Measurements from ENCODE around the gene ADK. TPM values are rescaled to one million over a fixed set of nuclear protein-coding genes. Genes with fewer than 3 reads are reported as not detected.
"Not testable (repeated sequence)": the region's sequence is repeated elsewhere in the genome, so short reads cannot be mapped to it uniquely, and the experiment has no call there.

ADK gene
- total RNA-seq, 2 experiments from 2014 or later: 52.8 to 54.4 TPM

- H3K27ac Mint-ChIP-seq; CTCF ChIA-PET; H3K36me3 Mint-ChIP-seq; DNase-seq; H3K4me3 Mint-ChIP-seq; H3K9me3 Mint-ChIP-seq; intact Hi-C loops (cut with micrococcal nuclease); POLR2A ChIA-PET; H3K27me3 Mint-ChIP-seq: not testable (repeated sequence)
- H3K4me1 Mint-ChIP-seq (ENCODE audit: low read depth): peaks cover 16% of the 10 kb centered on the region
These were observed 71.4 kb downstream of the ADK start for GRCh38 chr10:74222467-74222866.

- no peaks in the 10 kb centered on the region for H3K27me3 Mint-ChIP-seq
- H3K4me1 Mint-ChIP-seq (ENCODE audit: low read depth): peaks cover 23% of the 10 kb centered on the region
- peaks cover 1% of the 10 kb centered on the region for H3K36me3 Mint-ChIP-seq
- ChIA-PET POLR2A (no interaction called here), CTCF (interaction anchor here (1.1 to 1.2 kb wide), 2 partner anchors 10 to 11 kb away, joined by 3 to 5 read pairs; no protein-coding TSS in a partner anchor)
- DNase-seq: peak; percentile 27
- H3K9me3 Mint-ChIP-seq: peaks cover 2% of the 10 kb centered on the region
- H3K27ac Mint-ChIP-seq: peak overlapping the region; percentile 83
- intact Hi-C loops (cut with micrococcal nuclease): loop anchor here (1.0 kb wide), 1 partner anchor 48 kb away; no protein-coding TSS in a partner anchor
- H3K4me3 Mint-ChIP-seq: peak overlapping the region; percentile 44
These were observed 72.9 kb downstream of the ADK start for GRCh38 chr10:74223755-74224529.

GRCh38 chr10:74227697-74228424 lies 76.8 kb downstream of the ADK start:
- ChIA-PET CTCF (interaction anchor here (0.8 to 2.7 kb wide), 2 partner anchors 8 to 15 kb away, joined by 3 to 13 read pairs; no protein-coding TSS in a partner anchor), POLR2A (interaction anchor here (0.6 to 1.2 kb wide), 3 partner anchors 77 to 176 kb away, joined by 3 read pairs; partner anchors contain the start of genes ADK and AP3M1)
- DNase-seq: peak; percentile 22
- intact Hi-C loops (cut with micrococcal nuclease): no loop called here
- Mint-ChIP-seq H3K36me3 (peaks cover 3% of the 10 kb centered on the region), H3K4me1 (ENCODE audit: low read depth) (peaks cover 30% of the 10 kb centered on the region), H3K9me3 (no peaks in the 10 kb centered on the region), H3K27ac (peak overlapping the region; percentile 84), H3K27me3 (no peaks in the 10 kb centered on the region), H3K4me3 (no peak overlapping the region)

- no peaks in the 10 kb centered on the region for H3K27me3 Mint-ChIP-seq
- intact Hi-C loops (cut with micrococcal nuclease): no loop called here
- peaks cover 14% of the 10 kb centered on the region for H3K4me1 Mint-ChIP-seq (ENCODE audit: low read depth)
- no peaks in the 10 kb centered on the region for H3K9me3 Mint-ChIP-seq
- H3K36me3 Mint-ChIP-seq: peaks cover 1% of the 10 kb centered on the region
- ChIA-PET POLR2A (interaction anchor here (0.7 kb wide), 1 partner anchor 123 kb away, joined by 3 read pairs; no protein-coding TSS in a partner anchor), CTCF (no interaction called here)
- H3K4me3 Mint-ChIP-seq: no peak overlapping the region
- H3K27ac Mint-ChIP-seq: no peak overlapping the region
- DNase-seq: no peak
These were observed 80.4 kb downstream of the ADK start for GRCh38 chr10:74231375-74231774.

GRCh38 chr10:74233281-74233680 lies 82.3 kb downstream of the ADK start:
- intact Hi-C loops (cut with micrococcal nuclease): no loop called here
- Mint-ChIP-seq H3K4me1 (ENCODE audit: low read depth) (peaks cover 7% of the 10 kb centered on the region), H3K36me3 (peaks cover 5% of the 10 kb centered on the region), H3K27me3 (no peaks in the 10 kb centered on the region), H3K9me3 (no peaks in the 10 kb centered on the region), H3K27ac (no peak overlapping the region), H3K4me3 (no peak overlapping the region)
- POLR2A ChIA-PET: no interaction called here
- CTCF ChIA-PET: interaction anchor here (1.2 to 1.4 kb wide), 2 partner anchors 153 to 347 kb away, joined by 3 to 4 read pairs; no protein-coding TSS in a partner anchor
- DNase-seq: no peak

GRCh38 chr10:74234569-74234968 lies 83.5 kb downstream of the ADK start:
- POLR2A ChIA-PET: no interaction called here
- no peaks in the 10 kb centered on the region for H3K27me3 Mint-ChIP-seq
- no peak overlapping the region for H3K27ac Mint-ChIP-seq

GRCh38 chr10:74238031-74238431 lies 87.0 kb downstream of the ADK start:
- ChIA-PET CTCF (no interaction called here), POLR2A (no interaction called here)
- no peak for DNase-seq
- Mint-ChIP-seq H3K36me3 (peaks cover 8% of the 10 kb centered on the region), H3K4me1 (ENCODE audit: low read depth) (no peaks in the 10 kb centered on the region), H3K4me3 (no peak overlapping the region), H3K27ac (no peak overlapping the region), H3K9me3 (no peaks in the 10 kb centered on the region), H3K27me3 (no peaks in the 10 kb centered on the region)
- intact Hi-C loops (cut with micrococcal nuclease): no loop called here

More at GRCh38 chr10:74234569-74234968, 83.5 kb downstream of the ADK start:
- Mint-ChIP-seq H3K4me1 (ENCODE audit: low read depth) (peaks cover 4% of the 10 kb centered on the region), H3K9me3 (no peaks in the 10 kb centered on the region), H3K36me3 (peaks cover 4% of the 10 kb centered on the region), H3K4me3 (no peak overlapping the region)
- intact Hi-C loops (cut with micrococcal nuclease): loop anchor here (1.0 kb wide), 1 partner anchor 84 kb away; the partner anchor contains the start of gene AP3M1
- DNase-seq: no peak
- CTCF ChIA-PET: interaction anchor here (0.7 to 1.4 kb wide), 11 partner anchors 10 to 348 kb away, joined by 3 to 6 read pairs (median 4); partner anchors contain the start of genes ADK and AP3M1

GRCh38 chr10:74238516-74238915 lies 87.5 kb downstream of the ADK start:
- CTCF ChIA-PET: no interaction called here
- DNase-seq: no peak
- no peaks in the 10 kb centered on the region for H3K27me3 Mint-ChIP-seq
- H3K9me3 Mint-ChIP-seq: no peaks in the 10 kb centered on the region
- no peak overlapping the region for H3K27ac Mint-ChIP-seq
- no peak overlapping the region for H3K4me3 Mint-ChIP-seq
- H3K4me1 Mint-ChIP-seq (ENCODE audit: low read depth): no peaks in the 10 kb centered on the region
- POLR2A ChIA-PET: interaction anchor here (0.7 kb wide), 1 partner anchor 116 kb away, joined by 7 read pairs; no protein-coding TSS in a partner anchor
- peaks cover 10% of the 10 kb centered on the region for H3K36me3 Mint-ChIP-seq
- intact Hi-C loops (cut with micrococcal nuclease): no loop called here

- H3K27me3 Mint-ChIP-seq: no peaks in the 10 kb centered on the region
- no peak overlapping the region for H3K27ac Mint-ChIP-seq
- CTCF ChIA-PET: interaction anchor here (1.7 to 2.2 kb wide), 2 partner anchors 29 to 855 kb away, joined by 10 read pairs; a partner anchor contains a TSS
- no peak overlapping the region for H3K4me3 Mint-ChIP-seq
- DNase-seq: no peak
- H3K36me3 Mint-ChIP-seq: peaks cover 7% of the 10 kb centered on the region
- no peaks in the 10 kb centered on the region for H3K4me1 Mint-ChIP-seq (ENCODE audit: low read depth)
- no peaks in the 10 kb centered on the region for H3K9me3 Mint-ChIP-seq
- POLR2A ChIA-PET: interaction anchor here (0.6 kb wide), 1 partner anchor 853 kb away, joined by 4 read pairs; no protein-coding TSS in a partner anchor
- intact Hi-C loops (cut with micrococcal nuclease): loop anchor here (5.0 kb wide), 1 partner anchor 859 kb away; no protein-coding TSS in a partner anchor
These were observed 92.0 kb downstream of the ADK start for GRCh38 chr10:74243067-74243466.

GRCh38 chr10:74244097-74244685 lies 93.2 kb downstream of the ADK start:
- POLR2A ChIA-PET: no interaction called here
- DNase-seq: no peak
- intact Hi-C loops (cut with micrococcal nuclease): loop anchor here (5.0 kb wide), 1 partner anchor 858 kb away; no protein-coding TSS in a partner anchor

GRCh38 chr10:74244807-74245206 lies 93.8 kb downstream of the ADK start:
- intact Hi-C loops (cut with micrococcal nuclease): loop anchor here (5.0 kb wide), 1 partner anchor 857 kb away; no protein-coding TSS in a partner anchor

More at GRCh38 chr10:74244097-74244685, 93.2 kb downstream of the ADK start:
- H3K4me1 Mint-ChIP-seq (ENCODE audit: low read depth): no peaks in the 10 kb centered on the region
- H3K27ac Mint-ChIP-seq: no peak overlapping the region
- H3K9me3 Mint-ChIP-seq: no peaks in the 10 kb centered on the region
- no peak overlapping the region for H3K4me3 Mint-ChIP-seq
- no peaks in the 10 kb centered on the region for H3K27me3 Mint-ChIP-seq
- CTCF ChIA-PET: interaction anchor here (0.6 to 2.2 kb wide), 16 partner anchors 8 to 993 kb away, joined by 3 to 12 read pairs (median 4); partner anchors contain the start of gene COMTD1
- peaks cover 7% of the 10 kb centered on the region for H3K36me3 Mint-ChIP-seq

More at GRCh38 chr10:74244807-74245206, 93.8 kb downstream of the ADK start:
- Mint-ChIP-seq H3K4me3 (no peak overlapping the region), H3K27me3 (no peaks in the 10 kb centered on the region), H3K9me3 (no peaks in the 10 kb centered on the region), H3K4me1 (ENCODE audit: low read depth) (no peaks in the 10 kb centered on the region), H3K36me3 (peaks cover 7% of the 10 kb centered on the region), H3K27ac (no peak overlapping the region)
- DNase-seq: no peak
- POLR2A ChIA-PET: no interaction called here
- CTCF ChIA-PET: interaction anchor here (0.9 to 2.2 kb wide), 11 partner anchors 9 to 990 kb away, joined by 3 to 12 read pairs (median 4); partner anchors contain the start of gene COMTD1
